IMR-90 (cell line): ENCODE data around the gene EGFL8. TPM values are rescaled to one million over a fixed set of nuclear protein-coding genes. Genes with fewer than 3 reads are reported as not detected.

ENCODE experiments used
- ATAC-seq: fragments of 200-7000 bp; cut with Tn5 transposase; 2 replicates; pipeline ENCODE4 v1.9.1; 2020; ENCODE audit warnings: low read depth, mild to moderate bottlenecking, moderate library complexity
- BruUV-seq: library from RNA; stranded (reverse); fragments of 400-500 nt; replicated peaks from 2 replicates; lab custom pipeline; 2021; lab: Mats Ljungman, UMichigan
- CTCF ChIA-PET: fragments of 300-600 bp; formaldehyde crosslinking; extraction: SDS; loops from one replicate; lab custom pipeline; 2021; ENCODE audit warnings: antibody characterized with exemption; lab: Yijun Ruan, JAX
- POLR2A ChIA-PET: fragments of 300-600 bp; sonication (Branson Sonifier 250); formaldehyde crosslinking; loops from one replicate; lab custom pipeline; 2022; ENCODE audit warnings: antibody characterized with exemption; ENCODE audit not compliant: unreplicated experiment; lab: Charles Lee
- DNase-seq: peaks from one replicate; pipeline ENCODE4 v3.0.0; 2013
- H2AFZ ChIP-seq: replicated peaks from 2 replicates; pipeline ENCODE3; 2013; ENCODE audit warnings: low read length, mild to moderate bottlenecking; ENCODE audit not compliant: poor library complexity
- H2AK5ac ChIP-seq: 2 replicates; pipeline ENCODE4 v1.6.1; 2013; ENCODE audit warnings: low read depth, low read length, inconsistent platforms
- H2AK9ac ChIP-seq: replicated peaks from 2 replicates; pipeline ENCODE3; 2013; ENCODE audit warnings: mild to moderate bottlenecking, low read depth, low read length, moderate library complexity; ENCODE audit not compliant: poor library complexity
- H2BK120ac ChIP-seq: 2 replicates; pipeline ENCODE4 v1.6.1; 2013; ENCODE audit warnings: low read depth, low read length, inconsistent platforms
- H2BK15ac ChIP-seq: 3 replicates; pipeline ENCODE4 v1.6.1; 2013; ENCODE audit warnings: low read depth, low read length, inconsistent platforms
- H2BK20ac ChIP-seq: 2 replicates; pipeline ENCODE4 v1.6.1; 2013; ENCODE audit warnings: low read depth, mild to moderate bottlenecking, inconsistent platforms, low read length, moderate library complexity
- H2BK5ac ChIP-seq: 2 replicates; pipeline ENCODE4 v1.6.1; 2013; ENCODE audit warnings: mild to moderate bottlenecking, low read depth, low read length, inconsistent platforms; ENCODE audit not compliant: poor library complexity, severe bottlenecking
- H3K14ac ChIP-seq: replicated peaks from 2 replicates; pipeline ENCODE4 v1.6.1; 2013; ENCODE audit warnings: low read depth, low read length, inconsistent platforms
- H3K18ac ChIP-seq: 2 replicates; pipeline ENCODE4 v1.6.1; 2013; ENCODE audit warnings: low read depth, low read length, control low read depth
- H3K23ac ChIP-seq: 2 replicates; pipeline ENCODE4 v1.6.1; 2013; ENCODE audit warnings: low read depth, low read length, inconsistent platforms
- H3K27ac ChIP-seq: 2 replicates; pipeline ENCODE4 v1.5.1; 2013; ENCODE audit warnings: mild to moderate bottlenecking, control low read depth, low read length; ENCODE audit not compliant: insufficient read depth
- H3K27me3 ChIP-seq: 2 replicates; pipeline ENCODE4 v1.6.1; 2013; ENCODE audit warnings: low read length; ENCODE audit not compliant: control insufficient read depth, insufficient read depth
- H3K36me3 ChIP-seq: 2 replicates; pipeline ENCODE4 v1.6.1; 2013; ENCODE audit warnings: low read length, mixed read lengths; ENCODE audit not compliant: control insufficient read depth, insufficient read depth
- H3K4ac ChIP-seq: 2 replicates; pipeline ENCODE4 v1.6.1; 2013; ENCODE audit warnings: low read depth, low read length, inconsistent platforms
- H3K4me1 ChIP-seq: 2 replicates; pipeline ENCODE4 v1.6.1; 2013; ENCODE audit warnings: low read length, mixed read lengths; ENCODE audit not compliant: control insufficient read depth, insufficient read depth
- H3K4me2 ChIP-seq: 2 replicates; pipeline ENCODE4 v1.6.1; 2013; ENCODE audit warnings: low read depth, mild to moderate bottlenecking, control low read depth, low read length, moderate library complexity
- H3K4me3 ChIP-seq: 2 replicates; pipeline ENCODE4 v1.5.1; 2013; ENCODE audit warnings: low read depth, mild to moderate bottlenecking, control low read depth, low read length, moderate library complexity; ENCODE audit not compliant: insufficient read depth
- H3K56ac ChIP-seq: 2 replicates; pipeline ENCODE4 v1.6.1; 2013; ENCODE audit warnings: low read length, inconsistent platforms; ENCODE audit not compliant: insufficient read depth; ENCODE audit errors: extremely low read depth
- H3K79me1 ChIP-seq, 2 experiments: 2 replicates each; pipeline ENCODE4 v1.6.1; 2013; ENCODE audit warnings: low read length in 2 of 2, inconsistent platforms in 1 of 2, low read depth in 1 of 2
- H3K9ac ChIP-seq: 2 replicates; pipeline ENCODE4 v1.6.1; 2013; ENCODE audit warnings: low read depth, low read length, control low read depth
- H3K9me1 ChIP-seq: 2 replicates; pipeline ENCODE4 v1.6.1; 2013; ENCODE audit warnings: low read length, inconsistent platforms; ENCODE audit not compliant: insufficient read depth
- H3K9me3 ChIP-seq: 2 replicates; pipeline ENCODE4 v1.6.1; 2013; ENCODE audit warnings: low read length; ENCODE audit not compliant: control insufficient read depth, insufficient read depth
- H4K20me1 ChIP-seq: 2 replicates; pipeline ENCODE4 v1.6.1; 2013; ENCODE audit warnings: low read length, inconsistent platforms; ENCODE audit not compliant: insufficient read depth
- H4K5ac ChIP-seq: 2 replicates; pipeline ENCODE4 v1.6.1; 2013; ENCODE audit warnings: mild to moderate bottlenecking, low read depth, low read length, control low read depth
- H4K8ac ChIP-seq, 2 experiments: 2 replicates each; pipeline ENCODE4 v1.6.1; 2013; ENCODE audit warnings: low read depth in 2 of 2, low read length in 2 of 2, control low read depth in 1 of 2, inconsistent platforms in 1 of 2
- H4K91ac ChIP-seq: 2 replicates; pipeline ENCODE4 v1.6.1; 2013; ENCODE audit warnings: low read depth, low read length, inconsistent platforms; ENCODE audit not compliant: insufficient read depth
- BHLHE40 ChIP-seq: fragments of 150-350 bp; IDR thresholded peaks from 2 replicates; pipeline ENCODE4 v1.6.1; 2016; ENCODE audit warnings: mild to moderate bottlenecking, low read depth, low read length
- CEBPB ChIP-seq: IDR thresholded peaks from 2 replicates; pipeline ENCODE4 v1.6.1; 2012; ENCODE audit warnings: low read depth, low read length, improper control_type of control experiment
- CHD1 ChIP-seq: IDR thresholded peaks from 2 replicates; pipeline ENCODE4 v1.6.1; 2012; ENCODE audit warnings: low read depth, low read length, improper control_type of control experiment
- CTCF ChIP-seq: conservative IDR thresholded peaks from 2 replicates; pipeline ENCODE4 v1.5.1; 2012; ENCODE audit warnings: mild to moderate bottlenecking, low read depth, low read length, improper control_type of control experiment
- ELK1 ChIP-seq: fragments of 150-350 bp; IDR thresholded peaks from 2 replicates; pipeline ENCODE4 v1.6.1; 2016; ENCODE audit warnings: low read depth, mild to moderate bottlenecking, low read length, moderate library complexity, borderline replicate concordance
- FOS ChIP-seq: fragments of 150-350 bp; IDR thresholded peaks from 2 replicates; pipeline ENCODE4 v1.6.1; 2016; ENCODE audit warnings: low read depth, low read length
- MAFK ChIP-seq: IDR thresholded peaks from 2 replicates; pipeline ENCODE4 v1.6.1; 2012; ENCODE audit warnings: low read depth, low read length, improper control_type of control experiment
- MAZ ChIP-seq: IDR thresholded peaks from 2 replicates; pipeline ENCODE4 v1.6.1; 2012; ENCODE audit warnings: low read depth, mild to moderate bottlenecking, low read length, improper control_type of control experiment, moderate library complexity, borderline replicate concordance
- NFE2L2 ChIP-seq: fragments of 150-350 bp; IDR thresholded peaks from 2 replicates; pipeline ENCODE4 v1.6.1; 2016; ENCODE audit warnings: low read depth, mild to moderate bottlenecking, low read length
- POLR2A ChIP-seq: IDR thresholded peaks from 2 replicates; pipeline ENCODE4 v1.6.1; 2012; ENCODE audit warnings: mild to moderate bottlenecking, low read depth, low read length
- RAD21 ChIP-seq: IDR thresholded peaks from 2 replicates; pipeline ENCODE4 v1.6.1; 2012; ENCODE audit warnings: low read length, improper control_type of control experiment
- RCOR1 ChIP-seq: IDR thresholded peaks from 2 replicates; pipeline ENCODE4 v1.6.1; 2012; ENCODE audit warnings: mild to moderate bottlenecking, low read length, improper control_type of control experiment; ENCODE audit not compliant: insufficient replicate concordance
- RFX5 ChIP-seq: IDR thresholded peaks from 2 replicates; pipeline ENCODE4 v1.8.0; 2012; ENCODE audit warnings: low read depth, mild to moderate bottlenecking, low read length, moderate library complexity
- SMC3 ChIP-seq: fragments of 150-350 bp; IDR thresholded peaks from 2 replicates; pipeline ENCODE4 v1.6.1; 2016; ENCODE audit warnings: low read depth, mild to moderate bottlenecking, antibody characterized with exemption, low read length, moderate library complexity
- USF2 ChIP-seq: fragments of 150-350 bp; IDR thresholded peaks from 2 replicates; pipeline ENCODE4 v1.6.1; 2017; ENCODE audit warnings: mild to moderate bottlenecking, antibody characterized with exemption, low read length, low read depth
- WGBS, 2 experiments: methylation state at CpG; one replicate each; pipeline versions ENCODE4 v1.1.5 to v1.1.7; 2013; ENCODE audit warnings: missing lambda C conversion rate in 2 of 2; ENCODE audit not compliant: insufficient read length in 1 of 2; ENCODE audit errors: extremely low coverage in 2 of 2; 5-methylcytosine and 5-hydroxymethylcytosine counted together
- dilution Hi-C: fragments of 300-500 bp; cut with HindIII; formaldehyde crosslinking; loops from one replicate; pipeline ENCODE4 v1.14.3; 2018; ENCODE audit warnings: low sequenced_read_pairs; ENCODE audit not compliant: unreplicated experiment
- in situ Hi-C: fragments of 300-500 bp; cut with MboI; formaldehyde crosslinking; loops from 3 replicates; pipeline ENCODE4 v1.14.3; 2019; ENCODE audit warnings: low sequenced_read_pairs, inconsistent platforms, mixed read lengths
- intact Hi-C: fragments of 100-400 bp; cut with micrococcal nuclease; formaldehyde crosslinking; loops from 2 replicates; pipeline ENCODE4 v1.10.0; 2022
- polyA plus RNA-seq, 3 experiments: library from polyadenylated mRNA; depleted of rRNA; stranded (reverse); fragments of >200 nt; gene quantifications; 2 replicates each; pipeline ENCODE4 v1.2.3, GENCODE V29; 2012; ENCODE audit warnings: low replicate concordance in 1 of 3
- total RNA-seq: library from RNA; depleted of rRNA; stranded (reverse); fragments of >200 nt; gene quantifications from 2 replicates; pipeline ENCODE4 v1.2.3, GENCODE V29; 2012

EGFL8 gene
- total and polyA plus RNA-seq, 2 of the 4 experiments (the other 2 are of a cell fraction), result 0.18 to 4.7 TPM

- intact Hi-C loops, result loop anchor here (2.0 to 5.0 kb wide), 5 partner anchors 63 to 298 kb away; partner anchors contain the start of genes AGPAT1, NELFE, RNF5 and SKIC2
- Histone ChIP-seq H3K9ac (no peak overlapping the region), H3K56ac (no peak overlapping the region; the same call in 1 of the 2 replicates), H3K23ac (peak overlapping the region; percentile 96), H3K27ac (peak overlapping the region; percentile 73), H3K4me2 (peak overlapping the region; percentile 61), H3K18ac (peak overlapping the region; percentile 36), H4K5ac (peak overlapping the region; percentile 39; the same call in 1 of the 2 replicates), H2BK5ac (peak overlapping the region; percentile 72), H2AFZ (peak overlapping the region; percentile 71), H3K9me3 (no peaks in the 10 kb centered on the region), H2BK120ac (peak overlapping the region; percentile 95), H3K79me1 (peaks cover 0 to 9% of the 10 kb centered on the region in 2 experiments; a peak in 1 of 4 replicates), H2BK20ac (peak overlapping the region; percentile 88), H4K20me1 (peaks cover 4% of the 10 kb centered on the region; the same call in 1 of the 2 replicates), H2AK9ac (peak overlapping the region; percentile 89), H4K91ac (peak overlapping the region; percentile 91), H3K4me1 (peaks cover 23% of the 10 kb centered on the region), H2AK5ac (peak overlapping the region; percentile 52), H3K14ac (peak overlapping the region; percentile 60), H3K27me3 (peaks cover 1% of the 10 kb centered on the region; the same call in 1 of the 2 replicates), H3K36me3 (peaks cover 28% of the 10 kb centered on the region), H3K4me3 (no peak overlapping the region), H3K4ac (peak overlapping the region; percentile 89), H2BK15ac (peak overlapping the region; percentile 84; the same call in 2 of the 3 replicates), H3K9me1 (peaks cover 9% of the 10 kb centered on the region), H4K8ac (peak overlapping the region; percentile 4 to 44; a peak in 2 of 4 replicates)
- WGBS, 2 experiments, result 100% methylated on average over 2 of the region's 8 CpGs; no CpG with 5 or more reads in 1 of the 2 experiments
- ATAC-seq (peak; percentile 33), DNase-seq (peak; percentile 73)
- dilution Hi-C loops, result no loop called here
- POLR2A ChIA-PET, result interaction anchor here (0.7 kb wide), 1 partner anchor 21 kb away, joined by 3 read pairs; no protein-coding TSS in a partner anchor
- CTCF ChIA-PET, result interaction anchor here (0.7 to 1.3 kb wide), 5 partner anchors 12 to 63 kb away, joined by 3 to 4 read pairs (median 4); no protein-coding TSS in a partner anchor
- BruUV-seq, result no TSS peak
- in situ Hi-C loops, result loop anchor here (5.0 to 10.0 kb wide), 3 partner anchors 43 to 140 kb away; partner anchors contain the start of genes DXO, GPSM3 and PBX2
- TF ChIP-seq MAZ (peak; percentile 86), CEBPB (no peak), SMC3 (peak; percentile 21; the same call in 1 of the 2 replicates), BHLHE40 (peak; percentile 47; the same call in 1 of the 2 replicates), FOS (peak; percentile 43; the same call in 1 of the 2 replicates), CHD1 (no peak), RCOR1 (no peak), RAD21 (no peak), RFX5 (no peak), POLR2A (no peak), ELK1 (no peak), CTCF (no peak), USF2 (no peak), NFE2L2 (no peak), MAFK (no peak)
These were observed 49.6 kb upstream of the EGFL8 start for GRCh38 chr6:32114796-32115195.
